HG03135 (cell line): ENCODE results near the gene HIRIP3.
"Not testable (repeated sequence)": the region's sequence is repeated elsewhere in the genome, so short reads cannot be mapped to it uniquely, and the experiment has no call there.

Source experiments
- ATAC-seq: cut with Tn5 transposase; IDR thresholded peaks from one replicate; pipeline ENCODE4 v1.9.1; 2021; ENCODE audit warnings: mild to moderate bottlenecking, moderate library complexity; ENCODE audit not compliant: unreplicated experiment

Gene HIRIP3

GRCh38 chr16:29961479-29962343 is 33.7 kb downstream of the HIRIP3 start, which contains the start of gene TMEM219:
TSS of gene TMEM219 (plus strand) at chr16:29962079. CDS start at chr16:29963144, 1,065 bp downstream.
- ATAC-seq = peak; percentile 85

- no peak for ATAC-seq
These were observed 34.3 kb downstream of the HIRIP3 start for GRCh38 chr16:29961127-29961478.

- not testable (repeated sequence) for ATAC-seq
These were observed 35.6 kb downstream of the HIRIP3 start for GRCh38 chr16:29959821-29960220.

- ATAC-seq = no peak
These were observed 36.1 kb downstream of the HIRIP3 start for GRCh38 chr16:29959293-29959692.

- ATAC-seq = no peak
These were observed 36.7 kb downstream of the HIRIP3 start for GRCh38 chr16:29958756-29959155.

GRCh38 chr16:29951625-29952365 is 43.6 kb downstream of the HIRIP3 start:
- no peak for ATAC-seq

- no peak for ATAC-seq
These were observed 44.5 kb downstream of the HIRIP3 start for GRCh38 chr16:29950806-29951461.

- no peak for ATAC-seq
These were observed 47.5 kb downstream of the HIRIP3 start for GRCh38 chr16:29947897-29948296.

- no peak for ATAC-seq
These were observed 51.3 kb downstream of the HIRIP3 start for GRCh38 chr16:29943846-29944799.
